NK-92 (cell line): ENCODE results near the gene TBL1X.
"Not testable (repeated sequence)": the region's sequence is repeated elsewhere in the genome, so short reads cannot be mapped to it uniquely, and the experiment has no call there.

ENCODE experiments used
- DNase-seq: peaks from one replicate; lab custom pipeline; 2025; ENCODE audit not compliant: unreplicated experiment; lab: John Stamatoyannopoulos, UW

Gene TBL1X

DNA sequence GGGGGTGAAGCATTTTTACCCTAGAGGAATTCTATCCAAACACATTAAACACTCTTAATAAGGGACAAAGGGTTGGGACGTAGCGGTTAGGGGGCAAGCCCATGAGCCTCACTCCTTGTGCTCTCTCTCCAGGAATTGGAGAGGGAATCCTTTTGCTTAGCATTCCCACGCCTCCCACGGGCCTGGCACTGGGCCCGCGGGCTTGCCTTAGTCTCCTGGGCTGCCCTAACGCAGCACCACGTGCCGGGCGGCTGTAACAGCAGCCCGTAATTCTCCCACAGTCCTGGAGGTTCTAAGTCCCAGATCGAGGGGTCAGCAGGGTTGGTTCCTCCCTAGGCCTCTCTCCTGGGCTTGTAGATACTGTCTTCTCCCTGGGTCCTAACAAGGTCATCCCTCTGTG is 67.5 kb downstream of the TBL1X start:
- no peak for DNase-seq

- DNase-seq, result no peak
Measured at GRCh38 chrX:9533611-9534010, 68.8 kb downstream of the TBL1X start.

- no peak for DNase-seq
Measured at GRCh38 chrX:9534686-9535085, 69.8 kb downstream of the TBL1X start.

GRCh38 chrX:9535101-9535500 is 70.2 kb downstream of the TBL1X start:
- DNase-seq, result no peak

- not testable (repeated sequence) for DNase-seq
Measured at GRCh38 chrX:9536156-9536555, 71.3 kb downstream of the TBL1X start.

GRCh38 chrX:9537781-9538180 is 72.9 kb downstream of the TBL1X start:
- no peak for DNase-seq

- DNase-seq, result no peak
Measured at GRCh38 chrX:9538544-9539045, 73.7 kb downstream of the TBL1X start.

- DNase-seq, result no peak
Measured at GRCh38 chrX:9539605-9540387, 74.9 kb downstream of the TBL1X start.

- DNase-seq, result no peak
Measured at GRCh38 chrX:9542106-9542760, 77.4 kb downstream of the TBL1X start.

GRCh38 chrX:9542761-9543111 is 77.9 kb downstream of the TBL1X start:
- no peak for DNase-seq

GRCh38 chrX:9555354-9555753 is 90.5 kb downstream of the TBL1X start:
- DNase-seq, result no peak

- DNase-seq, result no peak
Measured at GRCh38 chrX:9557091-9557490, 92.2 kb downstream of the TBL1X start.

GRCh38 chrX:9557521-9557920 is 92.7 kb downstream of the TBL1X start:
- DNase-seq, result no peak

DNA sequence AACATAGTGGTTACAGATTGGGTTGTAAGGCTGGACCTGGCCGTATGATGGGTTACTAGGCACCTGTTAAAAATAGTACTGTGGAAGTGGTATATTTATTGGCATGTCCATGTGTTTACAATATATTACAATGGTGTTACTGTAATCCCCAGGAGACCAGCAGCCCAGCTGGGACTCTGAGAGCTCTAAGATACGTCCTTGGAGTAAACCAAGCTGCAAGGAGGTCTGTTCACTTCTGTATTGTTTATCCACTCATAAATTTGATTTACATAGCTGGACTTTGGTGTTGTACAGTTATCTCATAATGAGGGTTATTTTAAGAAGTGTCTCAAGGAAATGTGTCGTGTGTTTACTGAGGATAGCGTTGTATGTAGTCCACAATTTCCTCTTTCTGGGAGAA is 93.8 kb downstream of the TBL1X start:
- no peak for DNase-seq

DNA sequence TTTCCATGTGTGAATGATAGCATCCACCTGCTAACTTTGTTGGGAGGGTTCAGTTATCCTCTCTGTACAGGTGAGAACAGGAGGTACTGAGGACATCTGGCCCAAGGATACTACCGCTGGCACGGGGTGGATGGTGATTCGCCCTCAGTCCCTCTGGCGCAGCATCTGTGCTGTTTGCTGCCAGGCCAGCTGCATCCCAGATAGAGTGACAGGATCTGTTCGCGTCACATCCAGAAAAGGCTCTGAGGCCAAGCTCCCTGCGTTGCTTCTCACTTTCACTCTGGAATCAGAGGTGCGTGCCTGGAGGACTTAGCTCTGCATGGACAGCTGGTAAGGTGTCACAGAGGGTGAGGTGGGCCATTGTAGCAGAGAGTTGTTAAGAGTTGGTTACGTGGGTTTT is 95.4 kb downstream of the TBL1X start:
- no peak for DNase-seq

DNA sequence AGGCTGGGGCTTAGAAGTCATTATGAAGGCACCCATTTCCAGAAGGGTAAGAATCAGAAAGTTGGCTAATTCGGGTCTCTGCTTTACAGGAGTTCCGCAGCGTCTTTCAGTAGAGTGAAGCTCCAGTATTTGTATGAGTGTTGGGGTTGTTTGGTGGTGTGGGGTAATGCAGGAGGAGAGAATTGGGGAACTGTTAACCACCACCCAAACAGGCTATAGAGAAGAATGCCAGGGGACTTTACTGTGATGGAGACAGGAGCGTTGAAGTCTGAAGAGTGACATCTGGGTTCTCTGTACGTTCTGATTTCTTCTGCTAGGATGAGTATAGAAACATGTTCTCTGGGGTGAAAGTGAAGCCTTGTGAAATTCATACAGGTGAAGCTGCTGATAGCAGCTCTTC is 96.3 kb downstream of the TBL1X start:
- no peak for DNase-seq

DNA sequence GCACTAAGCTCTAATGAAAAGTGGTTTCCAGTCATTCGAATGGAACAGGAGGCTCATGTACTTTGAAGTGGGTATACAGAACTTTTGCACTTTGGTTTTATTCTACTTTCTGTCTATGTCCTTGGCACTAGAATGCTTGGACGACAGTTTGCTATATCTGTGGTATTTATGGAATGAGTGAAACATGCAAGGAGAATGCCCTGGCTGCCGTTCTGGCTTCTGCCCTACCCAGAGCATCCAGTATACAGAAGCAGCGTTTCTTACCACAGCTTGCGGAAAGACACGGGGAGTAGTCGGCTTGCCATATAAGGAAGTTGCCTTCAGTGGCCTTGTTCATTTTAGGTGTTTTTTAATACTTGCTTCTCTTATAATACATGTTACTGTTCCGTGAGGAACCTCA is 98.0 kb downstream of the TBL1X start:
- no peak for DNase-seq

DNA sequence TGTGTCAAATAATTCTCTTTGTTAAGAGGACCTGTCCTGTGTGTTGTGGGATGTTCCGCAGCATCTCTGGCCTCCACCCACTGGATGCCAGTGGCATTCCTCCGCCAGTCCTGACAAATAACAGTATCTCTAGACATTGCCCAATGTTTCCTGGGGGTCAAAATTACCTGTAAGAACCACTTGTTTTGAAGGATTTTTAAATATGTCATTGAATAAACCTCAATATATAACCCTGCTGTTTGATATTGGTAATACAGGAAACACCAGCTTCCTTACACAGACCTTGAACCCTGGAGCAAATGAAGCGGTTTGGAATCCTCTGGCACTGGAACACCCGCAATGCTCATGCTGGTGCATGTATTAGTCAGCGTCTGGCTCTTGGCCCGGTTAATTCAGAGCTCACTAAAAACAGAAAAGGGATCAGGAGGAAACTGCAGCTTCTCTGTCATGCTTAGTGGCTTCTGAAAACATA is 101.3 kb downstream of the TBL1X start:
- no peak for DNase-seq

- no peak for DNase-seq
Measured at GRCh38 chrX:9569876-9570301, 105.0 kb downstream of the TBL1X start.

DNA sequence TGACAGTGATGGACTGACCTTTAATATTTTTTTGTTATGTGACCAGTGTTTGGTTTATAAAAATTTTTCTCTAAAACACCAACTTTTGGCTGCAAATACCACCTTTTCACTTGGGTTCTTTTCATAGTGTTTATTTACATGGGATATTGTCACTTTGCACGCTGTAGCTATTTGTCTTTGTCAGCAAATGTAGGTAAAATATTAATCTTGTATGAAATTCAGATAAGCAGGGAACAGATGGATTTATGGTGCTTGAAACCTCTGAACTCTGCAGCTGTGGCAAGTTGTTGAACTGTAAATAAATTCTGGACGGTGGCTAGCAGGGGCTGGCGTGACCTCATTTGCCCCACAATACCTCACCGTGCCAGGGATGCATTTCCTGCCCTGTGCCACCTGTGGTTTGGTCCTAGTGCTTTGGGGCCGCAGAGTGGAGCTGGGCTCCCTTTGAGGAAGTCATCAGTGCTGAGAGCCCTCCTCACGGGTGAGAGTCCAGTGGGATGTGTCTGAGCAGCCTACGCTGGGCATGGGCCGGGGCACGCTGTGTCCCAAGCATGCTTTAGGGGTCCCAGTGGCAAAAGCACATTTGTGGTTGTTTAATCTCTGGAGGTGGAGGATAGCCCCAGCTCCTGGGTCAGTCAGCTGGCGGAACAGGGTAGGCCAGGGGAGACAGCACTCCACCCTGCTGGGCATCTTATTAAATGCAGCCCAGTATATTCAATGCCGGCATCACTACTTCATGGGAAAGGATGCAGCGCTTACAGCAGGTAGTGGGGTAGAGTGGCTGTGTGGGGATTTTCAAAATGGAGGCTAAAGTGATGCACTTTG is 108.6 kb downstream of the TBL1X start:
- no peak for DNase-seq

- no peak for DNase-seq
Measured at GRCh38 chrX:9576059-9576458, 111.2 kb downstream of the TBL1X start.

DNA sequence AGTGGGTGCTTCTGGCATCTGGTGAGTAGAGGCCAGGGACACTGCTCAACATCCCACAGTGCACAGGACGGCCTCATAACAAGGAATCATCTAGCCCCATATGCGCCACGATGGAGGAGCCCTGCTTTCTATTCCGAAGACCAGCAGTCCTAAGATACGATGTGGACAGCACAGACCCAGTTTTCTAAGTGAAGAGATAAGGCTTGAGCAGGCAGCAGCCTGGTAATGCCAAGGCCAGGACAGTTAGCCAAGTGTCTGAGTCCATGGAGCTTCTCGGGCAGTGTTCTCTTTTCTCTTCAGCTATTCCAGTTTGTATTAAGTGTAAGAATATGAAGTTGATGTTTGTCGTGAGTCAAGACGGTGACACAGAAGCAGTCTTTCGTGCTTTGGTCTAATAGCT is 112.7 kb downstream of the TBL1X start:
- no peak for DNase-seq
